GM21529 (cell line): ENCODE results near the gene MAP7D1.

Experiments used
- ATAC-seq: cut with Tn5 transposase; IDR thresholded peaks from one replicate; pipeline ENCODE4 v1.9.1; 2021; ENCODE audit not compliant: unreplicated experiment

Gene MAP7D1

DNA sequence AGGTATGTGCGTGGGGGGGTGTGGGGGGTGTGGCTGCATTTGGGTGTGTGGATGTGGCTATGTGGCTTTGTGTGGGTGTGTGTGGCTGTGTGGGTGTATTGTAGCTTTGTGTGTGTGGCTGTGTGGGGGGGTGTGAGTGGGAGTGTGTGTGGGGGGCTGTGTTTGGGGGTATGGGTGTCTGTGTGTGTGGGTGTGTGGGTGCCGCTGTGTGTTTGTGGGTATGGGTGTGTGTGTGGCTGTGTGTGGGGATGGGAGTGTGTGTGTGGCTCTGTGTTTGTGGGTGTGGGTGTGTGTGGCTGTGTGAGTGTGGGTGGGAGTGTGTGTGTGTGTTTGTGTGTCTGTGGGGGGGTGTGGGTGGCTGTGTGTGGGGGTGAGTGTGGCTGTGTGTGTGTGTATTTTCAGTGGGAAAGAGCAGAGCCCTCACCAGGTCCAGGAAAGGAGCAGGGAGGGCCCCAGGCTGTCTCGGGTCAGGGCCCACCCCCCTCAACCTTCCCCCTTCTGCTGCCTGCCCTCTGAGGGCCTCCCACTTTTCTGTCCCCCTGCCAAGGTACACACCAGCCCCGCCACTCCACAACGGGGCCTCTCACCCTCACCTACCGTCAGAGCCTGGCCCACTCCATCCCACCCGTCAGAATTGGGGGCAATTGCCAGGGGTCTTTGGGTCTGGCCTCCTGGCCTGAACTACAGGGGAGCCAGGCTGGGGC lies 29.0 kb upstream of the MAP7D1 start:
- ATAC-seq: no peak

DNA sequence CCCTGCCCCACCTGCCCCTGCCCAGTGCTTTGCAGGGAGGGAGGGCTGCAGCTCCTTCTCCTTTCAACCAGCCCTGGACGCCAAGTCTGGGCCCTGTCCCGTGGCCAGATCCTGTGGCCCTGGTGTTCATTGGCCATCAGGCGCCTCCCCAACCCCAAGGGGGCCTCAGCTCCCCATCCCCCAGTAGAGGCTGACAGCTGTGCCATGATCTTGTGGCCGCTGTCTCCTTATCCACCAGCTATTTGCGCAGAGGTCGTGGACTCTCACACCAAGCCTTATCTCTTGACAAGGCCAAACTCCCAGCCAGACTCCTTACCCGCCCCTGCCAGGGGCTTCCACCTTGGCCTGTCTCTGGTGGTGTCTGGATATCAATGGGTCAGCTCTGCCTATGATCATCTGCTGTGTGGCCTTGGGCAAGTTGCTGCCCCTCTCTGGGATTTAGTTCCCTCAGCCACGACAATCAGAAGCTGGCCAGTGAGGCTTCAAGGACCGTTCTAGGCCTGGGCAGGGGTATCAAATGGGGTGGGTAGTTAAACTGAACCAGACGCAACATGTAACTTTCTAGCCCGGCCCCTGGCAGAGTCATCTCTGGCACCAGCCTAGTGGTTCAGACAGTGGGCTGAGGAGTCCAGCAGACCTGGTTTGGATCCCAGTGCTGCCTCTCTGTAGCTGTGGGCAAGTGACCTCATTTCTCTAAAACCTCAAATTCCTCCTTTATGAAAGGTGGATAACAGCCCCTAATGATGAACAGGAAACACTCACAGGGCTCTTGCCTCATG lies 27.6 kb upstream of the MAP7D1 start:
- no peak for ATAC-seq

DNA sequence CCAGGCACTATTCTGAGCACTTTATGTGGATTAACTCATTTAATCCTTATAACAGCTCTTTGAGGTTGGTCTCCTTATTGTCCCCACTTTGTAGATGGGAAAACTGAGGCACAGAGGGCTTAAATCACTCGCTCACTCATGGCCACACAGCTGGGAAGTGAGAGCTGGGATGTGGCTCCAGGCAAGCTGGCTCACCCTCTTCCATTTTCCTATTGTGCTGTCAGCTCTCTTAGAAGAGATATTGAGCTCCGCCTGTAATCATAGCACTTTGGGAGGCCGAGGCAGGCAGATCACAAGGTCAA lies 27.1 kb upstream of the MAP7D1 start:
- ATAC-seq: no peak

DNA sequence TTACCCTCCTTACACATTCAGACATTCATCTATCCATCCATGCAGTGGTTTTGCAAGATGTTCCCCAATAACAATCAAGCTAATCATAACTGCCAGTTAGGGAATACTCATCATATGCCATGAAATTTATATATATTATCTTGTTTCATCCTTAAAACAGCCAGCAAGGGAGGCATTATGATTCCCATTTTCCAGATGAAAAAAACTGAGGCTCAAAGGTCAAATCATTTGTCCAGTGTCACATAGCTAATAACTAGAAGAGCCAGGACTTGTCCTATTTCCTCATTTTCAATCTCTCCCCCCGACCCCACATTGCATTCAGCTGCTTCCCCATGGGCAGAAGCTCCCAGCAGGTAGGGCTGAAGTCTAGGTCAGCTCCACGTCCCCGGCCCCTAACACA lies 23.9 kb upstream of the MAP7D1 start:
- ATAC-seq: no peak

DNA sequence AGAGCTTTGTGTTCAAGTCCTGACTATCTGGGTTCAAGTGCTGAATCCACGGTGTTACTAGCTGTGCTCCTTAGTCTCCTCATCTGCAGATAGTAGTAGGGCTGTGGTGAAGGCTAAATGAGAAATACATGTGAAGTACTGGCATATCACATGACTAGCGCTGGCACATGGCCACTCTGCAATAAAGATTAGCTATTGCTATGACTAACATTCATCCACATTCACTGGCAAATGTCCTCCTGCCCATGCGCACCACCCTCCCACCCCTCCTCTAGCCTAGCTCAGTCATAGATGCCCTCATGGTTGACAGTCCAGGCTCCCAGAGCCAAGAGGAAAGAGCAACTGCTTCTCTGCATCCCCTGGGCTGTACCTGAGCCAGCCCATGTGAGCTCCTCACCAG lies 22.5 kb upstream of the MAP7D1 start:
- no peak for ATAC-seq

DNA sequence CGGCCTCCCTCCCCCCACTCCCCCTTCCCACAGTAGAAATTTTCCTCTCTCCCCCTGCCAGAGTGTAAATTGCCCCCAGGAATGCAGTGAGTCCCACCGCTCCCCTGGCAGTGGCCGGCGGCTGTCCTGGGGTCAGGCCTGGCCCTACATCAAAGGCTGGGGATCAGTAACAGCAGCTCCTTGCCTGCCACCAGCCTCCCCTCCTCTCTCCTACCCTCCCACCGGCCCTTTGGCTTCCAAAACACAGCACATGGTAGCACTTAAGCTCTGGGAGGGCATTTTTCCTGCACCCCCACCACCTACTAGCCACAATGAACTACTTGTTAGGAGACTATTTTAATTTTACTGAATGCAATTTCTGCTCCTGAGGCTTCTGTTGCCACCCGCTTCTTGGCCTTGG lies 21.9 kb upstream of the MAP7D1 start:
- no peak for ATAC-seq

DNA sequence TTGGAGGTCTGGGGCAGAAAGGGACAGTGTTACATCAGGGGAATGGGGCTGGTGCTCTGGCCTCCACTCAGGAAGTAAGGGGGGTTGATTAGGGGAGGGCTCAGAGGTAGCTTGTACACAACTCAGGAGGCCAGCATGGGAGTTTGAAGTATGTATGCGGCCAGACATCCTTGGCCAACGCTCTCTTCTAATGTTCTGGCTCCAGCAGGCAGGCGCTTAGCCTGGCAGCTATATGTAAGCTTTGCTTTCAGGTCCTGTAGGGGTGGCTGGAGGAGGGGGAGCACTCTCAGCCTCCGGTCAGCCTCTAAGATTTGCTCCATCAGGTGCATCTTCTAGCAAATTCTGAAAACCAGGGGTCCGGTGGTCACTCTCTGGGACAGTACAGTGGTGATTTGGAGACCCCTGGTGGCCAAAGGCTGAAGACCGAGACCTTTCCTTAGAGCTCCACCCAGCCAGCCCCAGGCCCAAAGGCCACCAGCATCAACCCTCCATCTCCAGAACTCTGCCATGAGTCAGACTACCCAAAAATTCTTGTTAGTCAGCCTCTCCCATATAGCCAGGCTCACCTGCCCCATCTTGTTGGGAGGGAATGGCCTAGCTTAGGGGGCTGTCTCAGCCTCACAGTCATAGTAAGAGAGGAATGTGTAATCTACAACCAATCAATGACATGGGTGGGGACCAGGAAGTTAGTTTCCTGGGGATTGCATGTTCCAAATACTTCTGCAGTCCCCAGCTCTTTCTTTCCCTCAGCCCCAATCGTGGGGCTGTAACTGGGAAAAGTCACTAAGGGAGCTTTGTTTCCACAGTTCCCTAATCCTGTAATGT lies 21.2 kb upstream of the MAP7D1 start:
- ATAC-seq: no peak

DNA sequence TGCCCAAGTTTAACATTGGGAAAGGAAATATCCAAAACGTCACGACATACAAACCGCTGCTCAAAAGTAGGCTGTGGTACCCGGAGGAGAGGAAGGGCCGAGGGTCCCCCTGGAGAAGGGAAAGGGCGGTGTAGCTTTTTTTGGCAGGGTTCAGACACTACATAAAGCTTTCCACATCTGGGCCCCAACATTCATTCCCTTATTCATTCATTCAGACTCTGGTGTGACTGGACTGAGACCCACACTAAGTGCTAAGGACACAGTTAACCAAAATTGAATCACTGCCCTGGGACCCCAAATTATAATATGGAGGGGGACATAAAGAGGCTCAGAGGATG lies 20.7 kb upstream of the MAP7D1 start:
- no peak for ATAC-seq

DNA sequence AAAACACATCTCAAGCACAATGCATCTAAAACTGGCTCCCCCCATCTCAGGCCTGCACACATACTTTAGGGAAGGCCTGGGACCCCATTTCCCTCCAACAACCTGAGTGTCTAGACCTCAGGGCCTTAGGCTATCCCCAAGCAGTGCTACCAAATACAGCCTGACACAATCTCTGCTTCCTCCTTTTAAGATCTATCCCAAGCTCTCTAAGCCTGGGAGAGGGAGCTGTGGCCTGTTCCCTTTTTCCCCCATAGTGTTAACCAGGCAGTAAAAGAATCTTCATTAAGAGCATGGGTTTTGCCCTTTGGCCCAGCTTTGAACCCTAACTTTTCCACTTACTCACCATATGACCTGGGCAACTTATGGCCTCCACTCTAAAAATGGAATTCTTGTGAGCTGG lies 20.2 kb upstream of the MAP7D1 start:
- no peak for ATAC-seq

DNA sequence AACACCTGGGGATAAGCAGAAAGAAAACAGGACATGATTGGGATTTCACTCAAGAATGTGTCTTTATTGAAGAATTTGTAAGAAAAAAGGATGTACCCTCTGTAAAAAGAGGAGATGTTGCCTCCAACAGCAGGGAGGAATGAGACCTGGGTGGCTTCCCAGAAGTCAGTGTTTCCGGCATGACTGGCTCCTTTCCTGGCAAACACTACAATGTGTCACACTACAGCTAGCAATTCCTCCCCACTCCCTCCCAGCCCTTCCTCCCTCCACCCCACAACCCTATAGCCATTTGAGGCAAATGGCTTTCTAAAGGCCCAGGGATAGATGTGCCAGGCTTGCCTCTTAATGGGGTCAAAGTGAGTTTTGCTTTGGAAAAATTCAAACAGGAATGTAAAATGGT lies 19.4 kb upstream of the MAP7D1 start:
- ATAC-seq: no peak

DNA sequence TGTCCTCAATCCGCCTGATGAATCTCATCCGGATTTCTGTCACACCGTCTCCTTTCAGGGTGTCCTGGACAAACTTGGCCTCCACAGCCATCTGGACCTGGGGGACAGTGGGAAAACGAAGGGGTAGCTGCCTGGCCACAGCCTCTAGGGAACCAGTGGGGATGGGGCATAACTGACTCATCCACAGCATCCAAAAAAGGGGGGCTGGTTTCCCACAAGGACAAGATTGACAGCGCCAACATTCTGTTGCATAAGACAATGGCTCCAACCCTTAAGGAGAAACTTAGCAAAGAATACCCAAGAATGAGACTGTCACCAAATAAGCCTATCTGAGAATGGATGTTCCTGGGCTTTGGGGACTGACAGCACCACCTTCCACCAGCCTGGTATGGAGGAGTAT lies 18.7 kb upstream of the MAP7D1 start:
- no peak for ATAC-seq

DNA sequence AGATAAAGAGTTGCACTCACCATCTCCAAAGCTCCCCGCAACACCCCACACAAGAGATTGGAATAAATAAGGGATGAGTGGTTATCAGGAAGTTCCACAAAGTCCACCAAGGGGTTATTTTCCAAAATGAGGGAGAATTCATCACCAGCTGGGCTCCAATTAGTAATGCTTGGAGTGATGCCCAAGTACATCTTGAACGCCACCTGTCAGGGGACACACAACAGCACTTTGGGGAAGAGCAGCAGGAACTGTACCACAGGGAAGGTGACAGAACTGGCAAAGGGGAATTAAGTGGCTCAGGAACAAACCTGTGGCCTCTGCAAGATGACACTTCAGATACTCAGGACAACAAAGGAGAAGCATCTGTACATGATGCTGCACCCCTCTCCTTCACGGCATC lies 18.2 kb upstream of the MAP7D1 start:
- no peak for ATAC-seq

DNA sequence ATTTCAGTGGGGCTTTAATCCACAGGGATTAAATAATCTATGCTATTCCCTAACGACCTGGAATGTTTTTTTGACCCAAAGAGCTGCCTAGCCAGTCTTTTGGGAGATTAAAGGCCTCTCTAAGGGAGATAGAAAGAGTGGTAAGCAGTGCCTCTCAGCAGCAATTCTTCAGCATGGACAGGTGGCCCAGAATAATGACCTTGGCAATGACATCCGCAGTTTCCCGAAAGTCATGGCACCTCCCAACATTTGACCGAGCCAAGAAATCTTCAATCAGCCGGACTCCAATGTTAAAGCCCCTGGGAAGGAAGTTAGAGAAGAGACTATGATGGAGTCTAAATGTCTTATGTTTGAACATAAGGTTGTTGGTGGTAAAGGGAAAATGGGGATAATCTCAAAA lies 16.4 kb upstream of the MAP7D1 start:
- no peak for ATAC-seq

DNA sequence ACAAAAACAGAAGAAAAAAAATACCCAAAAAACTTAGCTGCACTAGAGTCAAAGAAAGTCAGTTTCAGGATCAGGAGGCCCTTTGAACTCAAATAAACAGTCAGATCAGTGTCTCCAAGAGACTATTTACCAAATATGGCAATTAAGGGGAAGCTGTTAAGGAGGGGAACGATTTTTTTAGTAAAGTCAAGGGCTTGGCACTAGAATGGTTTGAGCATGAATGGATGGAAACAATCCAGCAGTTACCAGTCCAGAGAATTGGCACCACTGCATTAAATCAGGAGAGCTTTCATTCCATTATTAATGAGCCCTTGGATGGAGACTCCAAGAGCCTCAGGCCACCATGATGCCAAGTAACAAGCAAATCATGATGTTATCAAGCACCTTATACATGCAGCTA lies 13.8 kb upstream of the MAP7D1 start:
- ATAC-seq: no peak

DNA sequence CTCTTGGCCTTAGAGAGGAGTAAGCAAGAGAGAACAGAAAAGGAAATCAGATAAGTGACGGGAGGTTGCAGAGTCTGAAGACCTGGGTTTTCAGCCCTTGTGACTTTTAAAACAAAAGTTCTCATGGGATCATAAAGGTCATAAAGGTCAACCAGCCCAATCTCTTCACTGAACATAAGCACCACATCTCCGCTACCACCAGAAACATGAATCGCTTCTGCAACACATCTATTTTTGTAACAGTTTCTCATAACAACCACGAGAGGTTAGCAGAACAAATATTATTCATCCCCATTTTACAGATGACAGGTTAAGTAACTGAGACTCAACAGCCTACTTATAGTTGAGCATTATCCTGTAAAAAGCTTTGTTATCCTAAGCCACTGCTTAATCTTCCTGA lies 12.5 kb upstream of the MAP7D1 start:
- no peak for ATAC-seq

DNA sequence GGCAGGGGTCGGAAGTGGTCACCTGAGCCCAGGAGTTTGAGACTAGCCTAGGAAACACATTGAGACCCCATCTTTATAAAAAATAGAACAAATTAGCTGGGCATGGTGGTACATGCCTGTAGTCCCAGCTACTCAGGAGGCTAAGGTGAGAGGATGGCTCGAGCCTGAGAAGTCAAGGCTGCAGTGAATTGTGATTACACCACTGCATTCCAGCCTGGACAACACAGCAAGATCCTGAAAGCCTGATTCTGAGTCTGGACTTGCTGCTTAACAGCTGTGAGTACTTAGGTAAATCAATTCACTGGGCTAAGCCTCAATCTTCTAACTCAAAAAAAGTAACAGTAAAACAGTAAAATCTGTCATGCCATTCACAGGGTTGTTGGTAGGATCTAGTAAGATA lies 11.5 kb upstream of the MAP7D1 start:
- no peak for ATAC-seq

DNA sequence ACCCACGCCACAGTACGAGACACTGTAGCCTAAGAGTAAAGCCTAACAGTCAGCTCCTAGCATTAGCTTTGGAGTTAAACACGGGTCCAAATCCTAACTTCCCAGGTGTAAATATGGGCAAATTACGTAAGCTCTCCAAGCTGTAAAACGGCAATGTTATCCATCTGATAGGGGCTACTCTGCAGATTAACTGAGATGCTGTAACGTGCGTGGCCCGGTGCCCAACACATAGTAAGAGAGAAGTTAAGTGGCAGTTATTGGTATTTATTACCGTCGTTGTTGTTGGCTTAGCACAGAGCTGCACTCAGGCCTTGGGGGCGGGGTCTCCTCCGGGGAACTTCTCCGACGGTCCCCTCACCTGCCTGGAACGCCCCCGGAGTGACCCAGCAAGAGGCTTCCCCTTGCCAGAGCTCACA lies 7.1 kb upstream of the MAP7D1 start:
- ATAC-seq: no peak

DNA sequence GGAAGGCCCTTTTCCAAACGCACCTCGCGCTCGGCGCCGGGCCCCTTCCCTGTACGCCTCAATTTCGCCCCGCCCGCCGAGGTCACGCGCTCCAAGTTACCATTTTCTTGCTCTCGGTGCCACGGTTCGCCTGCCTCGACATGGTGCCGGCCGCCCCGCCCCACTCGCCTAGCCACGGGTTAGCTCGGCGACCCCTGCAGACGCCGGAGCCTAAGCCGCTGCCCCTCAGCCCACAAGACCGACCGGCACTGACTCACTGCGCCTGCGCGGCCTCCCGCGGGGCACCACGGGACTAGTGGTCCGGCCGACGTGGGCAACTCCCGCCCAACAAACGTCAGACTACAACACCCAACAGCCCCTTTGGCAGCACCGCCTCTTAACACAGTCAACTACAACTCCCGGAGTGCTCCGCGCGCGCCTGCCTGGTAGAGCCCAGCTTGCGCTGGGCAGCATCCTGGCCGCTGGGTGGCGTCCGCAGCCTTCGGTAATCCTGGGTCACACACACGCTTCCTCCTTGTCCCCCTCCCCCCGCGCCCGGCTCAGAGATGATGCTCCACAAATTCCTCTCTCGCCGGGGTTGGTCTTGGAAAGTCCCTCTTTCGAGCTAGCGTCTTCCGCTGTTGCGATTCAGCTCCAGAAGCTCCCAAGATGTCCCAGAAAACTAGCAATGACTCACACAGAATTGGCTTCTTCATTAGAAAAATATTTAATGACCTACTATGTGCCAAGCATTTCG lies 6.6 kb upstream of the MAP7D1 start, which contains the start of gene TRAPPC3:
Gene TRAPPC3 (minus strand): TSS at position 250 of the 736 bp plus-strand sequence. CDS start 108 bp downstream, at position 142.
- peak; percentile 86 for ATAC-seq

DNA sequence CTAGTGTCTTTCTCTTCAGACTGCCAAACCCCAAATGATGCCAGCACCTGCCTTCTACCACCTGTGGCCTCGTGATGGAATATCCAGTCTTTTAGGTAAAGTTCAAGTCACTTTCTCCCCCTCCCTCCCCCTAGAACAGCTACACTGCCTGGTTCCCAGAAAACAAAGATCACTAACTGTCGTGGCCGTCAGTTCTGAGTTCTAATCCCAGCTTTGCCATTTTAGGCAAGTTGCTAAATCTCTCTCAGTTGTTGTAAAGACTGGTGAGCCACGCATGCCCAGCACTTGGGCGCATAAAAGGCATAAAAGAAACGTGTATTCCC lies 6.0 kb upstream of the MAP7D1 start:
- ATAC-seq: no peak

DNA sequence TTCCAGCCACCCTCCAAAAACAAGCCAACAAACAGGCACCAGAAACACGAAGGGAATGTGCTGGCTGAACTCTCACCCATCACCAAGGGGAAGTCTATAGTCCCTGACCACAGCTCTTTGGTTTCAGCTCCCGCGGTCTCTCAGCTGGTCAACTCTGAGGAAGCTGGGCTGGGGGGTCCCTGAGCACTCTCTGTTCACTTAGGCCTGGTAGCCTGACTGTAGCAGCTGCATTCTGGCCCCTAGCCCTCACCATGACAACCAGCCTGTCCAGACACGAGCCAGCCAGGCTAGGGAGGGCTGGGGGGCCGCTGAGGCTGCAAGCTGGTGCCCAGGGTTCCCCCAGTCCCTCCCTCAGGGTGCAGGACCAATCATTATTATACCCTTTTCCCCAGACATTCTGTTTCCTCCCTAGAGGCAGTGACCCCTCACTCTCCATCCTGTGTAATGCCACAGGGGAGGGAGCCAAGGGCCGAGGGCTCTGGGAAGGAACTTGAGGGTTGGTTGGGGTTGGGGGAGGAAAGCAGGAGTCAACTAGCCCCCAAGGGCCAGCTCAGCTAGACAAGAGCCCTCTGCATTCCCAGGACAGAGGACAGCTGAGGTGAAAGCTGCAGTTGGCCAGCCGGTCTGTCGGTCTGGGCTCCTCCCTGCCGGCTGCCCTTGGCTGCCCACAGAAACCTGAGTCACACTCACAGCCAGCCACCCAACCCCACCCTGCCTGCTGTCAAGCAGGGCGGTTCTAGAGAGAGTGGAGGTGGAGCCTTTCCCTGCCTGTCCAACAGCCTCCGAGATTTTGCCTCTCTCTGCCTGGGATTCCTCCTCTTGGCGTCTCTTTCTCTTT lies 5.4 kb upstream of the MAP7D1 start:
- peak; percentile 52 for ATAC-seq
